SU-DHL-6 (cell line): ENCODE data around the gene XYLT1.

ENCODE experiments used
- H2AFZ ChIP-seq: fragments of 200-600 bp; sonication (generic); 2 replicates; pipeline ENCODE4 v1.6.1; 2014; ENCODE audit warnings: low read depth, mild to moderate bottlenecking, moderate library complexity, mixed read lengths, antibody characterized with exemption, low read length; ENCODE audit not compliant: severe bottlenecking
- H3F3A ChIP-seq: fragments of 200-600 bp; shearing (Covaris generic); 2 replicates; pipeline ENCODE4 v1.6.0; 2016; ENCODE audit warnings: antibody characterized with exemption, mild to moderate bottlenecking; ENCODE audit not compliant: insufficient read depth
- H3K27ac ChIP-seq: fragments of 200-600 bp; sonication (generic); 2 replicates; pipeline ENCODE4 v1.5.1; 2016; ENCODE audit warnings: low read depth, mild to moderate bottlenecking, low read length, moderate library complexity, mixed read lengths
- H3K27me3 ChIP-seq: fragments of 200-600 bp; sonication (generic), shearing (Covaris generic); 2 replicates; pipeline ENCODE4 v1.6.0; 2014; ENCODE audit warnings: mild to moderate bottlenecking, low read length
- H3K36me3 ChIP-seq: fragments of 200-600 bp; sonication (generic); 2 replicates; pipeline ENCODE4 v1.6.1; 2014; ENCODE audit warnings: mild to moderate bottlenecking, low read length, mixed read lengths
- H3K4me2 ChIP-seq: fragments of 300-600, 200-600 bp; shearing (Covaris generic), sonication (generic); 2 replicates; pipeline ENCODE4 v1.6.0; 2014; ENCODE audit warnings: low read length, low read depth, mild to moderate bottlenecking; ENCODE audit not compliant: poor library complexity, severe bottlenecking
- H3K4me3 ChIP-seq: fragments of 200-600 bp; sonication (generic); 2 replicates; pipeline ENCODE4 v1.5.1; 2014; ENCODE audit warnings: antibody characterized with exemption, low read length, mild to moderate bottlenecking, mixed read lengths; ENCODE audit not compliant: insufficient read depth, poor library complexity, severe bottlenecking
- H3K79me2 ChIP-seq: fragments of 200-600 bp; sonication (generic); 2 replicates; pipeline ENCODE4 v1.6.1; 2014; ENCODE audit warnings: mild to moderate bottlenecking, low read length, moderate library complexity; ENCODE audit not compliant: insufficient read depth
- H3K9ac ChIP-seq: fragments of 200-600 bp; sonication (generic); 2 replicates; pipeline ENCODE4 v1.7.0; 2014; ENCODE audit warnings: mild to moderate bottlenecking, low read length
- H3K9me2 ChIP-seq: fragments of 200-600 bp; sonication (generic); replicated peaks from 2 replicates; pipeline ENCODE4 v1.6.1; 2014; ENCODE audit warnings: low read length; ENCODE audit not compliant: insufficient read depth
- H3K9me3 ChIP-seq: fragments of 200-600 bp; sonication (generic); 2 replicates; pipeline ENCODE4 v1.6.1; 2014; ENCODE audit warnings: low read length, mixed read lengths; ENCODE audit not compliant: insufficient read depth
- H4K20me1 ChIP-seq: fragments of 200-600 bp; sonication (generic); 2 replicates; pipeline ENCODE4 v1.6.1; 2014; ENCODE audit warnings: low read depth, mild to moderate bottlenecking, antibody characterized with exemption, low read length, moderate library complexity, mixed read lengths
- EZH2phosphoT487 ChIP-seq: fragments of 200-600 bp; sonication (generic), shearing (Covaris generic); conservative IDR thresholded peaks from 2 replicates; pipeline ENCODE4 v1.6.1; 2018; ENCODE audit warnings: mild to moderate bottlenecking, antibody characterized with exemption, low read length, moderate library complexity, mixed read lengths
- TF ChIP-seq, protein P1 (sequence below): fragments of 200-600 bp; sonication (generic); IDR thresholded peaks from one replicate; pipeline ENCODE4 v1.5.1; 2017; ENCODE audit warnings: antibody characterized with exemption, mild to moderate bottlenecking, low read length, moderate library complexity; ENCODE audit not compliant: insufficient read depth, poor library complexity, severe bottlenecking

The XYLT1 gene

DNA sequence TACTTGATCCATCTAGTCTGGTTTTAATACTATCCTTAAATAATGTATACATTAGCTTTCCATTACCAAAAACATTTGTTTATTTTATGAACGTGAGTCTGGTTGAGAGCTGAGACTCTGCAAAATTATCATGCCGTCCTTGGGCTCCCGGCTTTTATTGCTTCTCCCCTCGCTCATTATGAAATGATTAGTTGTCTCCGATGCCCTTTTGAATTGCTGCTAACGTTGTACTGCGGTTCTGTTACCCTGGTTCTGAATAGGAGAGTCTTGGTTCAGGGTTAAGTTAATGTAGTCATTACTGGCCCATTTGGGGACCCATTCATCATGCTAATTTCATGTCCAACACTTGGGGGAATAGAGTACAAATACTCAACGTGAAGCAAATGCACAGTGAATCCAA is 12.8 kb downstream of the XYLT1 start:
- Histone ChIP-seq H3K27ac (peak overlapping the region; percentile 29; the same call in 1 of the 2 replicates), H2AFZ (no peak overlapping the region), H3K4me3 (no peak overlapping the region), H3K9me2 (no peaks in the 10 kb centered on the region), H3K9ac (no peak overlapping the region), H4K20me1 (no peaks in the 10 kb centered on the region), H3K79me2 (peaks cover 55% of the 10 kb centered on the region), H3K9me3 (no peaks in the 10 kb centered on the region), H3F3A (peaks cover 45% of the 10 kb centered on the region), H3K36me3 (peaks cover 8% of the 10 kb centered on the region), H3K4me2 (no peak overlapping the region), H3K27me3 (no peaks in the 10 kb centered on the region)
- TF ChIP-seq, protein P1, sequence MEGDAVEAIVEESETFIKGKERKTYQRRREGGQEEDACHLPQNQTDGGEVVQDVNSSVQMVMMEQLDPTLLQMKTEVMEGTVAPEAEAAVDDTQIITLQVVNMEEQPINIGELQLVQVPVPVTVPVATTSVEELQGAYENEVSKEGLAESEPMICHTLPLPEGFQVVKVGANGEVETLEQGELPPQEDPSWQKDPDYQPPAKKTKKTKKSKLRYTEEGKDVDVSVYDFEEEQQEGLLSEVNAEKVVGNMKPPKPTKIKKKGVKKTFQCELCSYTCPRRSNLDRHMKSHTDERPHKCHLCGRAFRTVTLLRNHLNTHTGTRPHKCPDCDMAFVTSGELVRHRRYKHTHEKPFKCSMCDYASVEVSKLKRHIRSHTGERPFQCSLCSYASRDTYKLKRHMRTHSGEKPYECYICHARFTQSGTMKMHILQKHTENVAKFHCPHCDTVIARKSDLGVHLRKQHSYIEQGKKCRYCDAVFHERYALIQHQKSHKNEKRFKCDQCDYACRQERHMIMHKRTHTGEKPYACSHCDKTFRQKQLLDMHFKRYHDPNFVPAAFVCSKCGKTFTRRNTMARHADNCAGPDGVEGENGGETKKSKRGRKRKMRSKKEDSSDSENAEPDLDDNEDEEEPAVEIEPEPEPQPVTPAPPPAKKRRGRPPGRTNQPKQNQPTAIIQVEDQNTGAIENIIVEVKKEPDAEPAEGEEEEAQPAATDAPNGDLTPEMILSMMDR = no peak
- no peak for TF ChIP-seq EZH2phosphoT487

DNA sequence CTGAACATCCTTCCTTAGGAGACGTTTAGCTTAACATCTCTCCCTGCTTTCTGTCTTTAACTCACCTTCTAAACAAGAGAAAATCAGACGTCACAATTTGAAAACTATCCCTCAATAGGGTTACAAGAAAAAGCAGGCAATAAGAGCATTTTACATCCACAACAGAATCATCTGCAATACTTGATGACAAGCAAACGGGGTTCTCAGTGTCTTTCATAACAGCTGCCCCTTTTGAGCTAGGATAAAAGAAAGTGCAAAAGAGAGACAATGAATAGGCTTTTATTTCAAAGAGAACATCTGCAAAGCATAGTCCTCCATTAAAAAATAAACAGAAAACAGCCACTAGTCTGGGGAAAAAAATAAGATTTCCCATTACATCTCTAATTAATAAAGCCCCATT is 13.2 kb downstream of the XYLT1 start:
- Histone ChIP-seq H4K20me1 (no peaks in the 10 kb centered on the region), H3K9me2 (no peaks in the 10 kb centered on the region), H3K27me3 (no peaks in the 10 kb centered on the region), H3K79me2 (peaks cover 54% of the 10 kb centered on the region), H3K36me3 (peaks cover 8% of the 10 kb centered on the region), H3K9ac (no peak overlapping the region), H3K27ac (peak overlapping the region; percentile 29; the same call in 1 of the 2 replicates), H3K9me3 (no peaks in the 10 kb centered on the region), H3F3A (peaks cover 40% of the 10 kb centered on the region), H3K4me2 (no peak overlapping the region), H2AFZ (no peak overlapping the region), H3K4me3 (no peak overlapping the region)
- no peak for TF ChIP-seq EZH2phosphoT487
- TF ChIP-seq, protein P1 = no peak

DNA sequence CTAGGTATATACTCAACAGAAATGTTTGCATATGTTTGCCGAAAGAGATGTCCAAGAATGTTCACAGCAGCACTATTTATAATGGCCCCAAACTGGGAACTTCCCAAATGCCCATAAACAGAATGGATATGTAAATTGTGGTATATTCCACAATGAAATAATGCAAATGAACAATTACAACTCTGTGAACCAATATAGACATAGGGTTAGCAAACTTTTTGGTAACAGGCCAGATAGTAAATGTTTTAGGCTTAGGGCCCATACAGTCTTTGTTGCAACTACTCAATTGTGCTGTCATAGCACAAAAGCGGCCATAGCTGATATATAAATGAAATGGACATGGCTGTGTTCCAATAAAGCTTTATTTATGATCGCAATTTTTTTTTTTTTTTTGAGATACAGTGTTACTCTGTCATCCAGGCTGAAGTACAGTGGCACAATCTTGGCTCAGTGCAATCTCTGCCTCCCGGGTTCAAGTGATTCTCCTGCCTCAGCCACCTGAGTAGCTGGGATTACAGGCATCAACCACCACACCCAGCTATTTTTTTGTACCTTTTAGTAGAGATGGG is 16.5 kb downstream of the XYLT1 start:
- Histone ChIP-seq H3K79me2 (peaks cover 41% of the 10 kb centered on the region), H3K27ac (peak overlapping the region; percentile 15; the same call in 1 of the 2 replicates), H3K4me2 (peak overlapping the region; percentile 7), H4K20me1 (no peaks in the 10 kb centered on the region), H3K27me3 (no peaks in the 10 kb centered on the region), H3K9ac (no peak overlapping the region), H3K9me3 (no peaks in the 10 kb centered on the region), H2AFZ (no peak overlapping the region), H3K9me2 (no peaks in the 10 kb centered on the region), H3F3A (peaks cover 33% of the 10 kb centered on the region), H3K36me3 (peaks cover 8% of the 10 kb centered on the region; the same call in 1 of the 2 replicates), H3K4me3 (no peak overlapping the region)
- TF ChIP-seq, protein P1 = no peak
- TF ChIP-seq EZH2phosphoT487 = no peak
